ENCODE measurements around the gene MBNL2.
"Not testable (repeated sequence)": the region's sequence is repeated elsewhere in the genome, so short reads cannot be mapped to it uniquely, and the experiment has no call there.

The MBNL2 gene

DNA sequence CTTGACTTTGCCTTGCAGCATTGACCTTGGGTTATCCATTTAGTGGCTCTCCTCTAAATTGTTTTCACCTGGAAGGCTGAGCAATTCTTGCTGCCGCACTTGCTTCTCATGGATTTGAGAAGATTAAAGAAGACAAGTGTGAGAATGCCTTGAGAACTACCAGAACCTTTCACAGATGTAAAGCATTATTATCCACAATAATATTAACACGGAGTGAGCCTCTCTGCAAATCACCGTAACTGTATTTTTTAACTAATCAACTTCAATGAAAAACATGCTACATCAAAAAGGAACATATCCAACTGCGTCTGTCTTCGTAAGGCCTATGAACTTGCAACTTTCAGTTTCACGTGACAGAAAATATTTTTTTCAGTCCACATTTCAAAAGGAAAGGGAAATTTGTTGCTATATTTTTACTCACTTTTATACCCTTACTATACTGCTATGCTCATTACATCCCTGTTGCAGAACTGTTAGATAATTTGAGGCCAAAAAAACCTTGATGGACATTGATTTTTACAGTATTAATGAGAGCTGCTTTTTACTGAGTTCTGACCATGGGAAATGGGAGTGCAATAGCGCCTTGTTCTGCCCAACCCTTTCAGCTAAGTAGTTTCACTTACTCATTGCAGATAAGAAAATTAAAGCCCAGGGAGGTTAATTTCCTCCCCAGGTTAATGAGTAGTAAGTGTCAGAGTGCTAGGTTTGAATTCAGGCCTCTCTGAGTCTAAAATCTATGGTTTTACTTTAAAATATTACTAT is 118.0 kb downstream of the MBNL2 start:
- FAIRE-seq: peak; percentile 31
- no peak for DNase-seq (ENCODE audit: insufficient read length, low spot score)

DNA sequence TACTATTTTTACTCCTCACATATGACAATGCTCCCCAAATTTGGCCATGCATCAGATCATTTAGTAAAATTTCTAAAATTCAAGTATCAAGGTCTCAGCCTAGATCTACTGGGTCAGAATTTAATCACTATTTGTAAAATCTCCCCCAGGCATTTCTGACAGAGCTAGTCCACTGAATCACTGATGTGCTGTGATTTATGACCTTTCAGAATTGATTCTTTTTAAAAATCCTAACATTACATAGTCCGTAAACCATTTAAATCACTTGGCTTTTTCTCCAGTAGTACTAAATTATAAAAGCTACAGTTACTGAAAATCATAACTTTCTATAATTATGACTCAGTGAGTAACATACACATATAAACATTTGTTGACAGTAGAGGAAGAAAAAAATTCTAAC is 119.0 kb downstream of the MBNL2 start:
- DNase-seq (ENCODE audit: insufficient read length, low spot score): no peak
- FAIRE-seq: no peak

DNA sequence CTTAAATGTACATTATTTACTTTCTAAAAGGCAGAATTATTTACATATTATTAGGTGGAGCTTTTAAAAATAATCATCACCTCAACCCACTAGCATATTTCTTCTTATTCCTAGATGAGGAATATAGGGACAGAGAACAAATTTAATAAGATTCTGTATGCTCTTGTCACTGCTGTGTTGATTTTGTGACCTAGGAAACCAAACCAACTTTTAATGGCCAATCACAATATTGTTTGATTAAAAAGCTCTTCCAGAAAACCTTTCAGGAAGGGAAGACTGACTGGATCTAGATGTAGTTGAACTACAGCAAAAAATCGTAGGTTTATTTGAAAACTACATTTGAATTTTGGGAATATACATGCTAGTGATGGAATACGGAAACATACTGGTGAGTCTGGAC is 120.0 kb downstream of the MBNL2 start:
- FAIRE-seq (no peak), DNase-seq (ENCODE audit: insufficient read length, low spot score) (no peak)

DNA sequence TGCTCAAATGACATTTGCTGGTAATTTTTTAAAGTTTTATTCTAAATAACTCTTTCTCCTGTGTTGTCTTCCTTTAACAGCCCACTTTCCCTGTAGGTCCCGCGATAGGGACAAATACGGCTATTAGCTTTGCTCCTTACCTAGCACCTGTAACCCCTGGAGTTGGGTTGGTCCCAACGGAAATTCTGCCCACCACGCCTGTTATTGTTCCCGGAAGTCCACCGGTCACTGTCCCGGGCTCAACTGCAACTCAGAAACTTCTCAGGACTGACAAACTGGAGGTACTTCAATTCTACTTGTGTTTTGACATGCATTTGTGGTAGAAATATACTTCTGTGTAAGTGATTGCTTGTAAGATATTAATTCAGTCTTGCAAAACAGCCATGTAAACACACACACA is 120.8 kb downstream of the MBNL2 start:
- DNase-seq (ENCODE audit: insufficient read length, low spot score) (no peak), FAIRE-seq (no peak)

DNA sequence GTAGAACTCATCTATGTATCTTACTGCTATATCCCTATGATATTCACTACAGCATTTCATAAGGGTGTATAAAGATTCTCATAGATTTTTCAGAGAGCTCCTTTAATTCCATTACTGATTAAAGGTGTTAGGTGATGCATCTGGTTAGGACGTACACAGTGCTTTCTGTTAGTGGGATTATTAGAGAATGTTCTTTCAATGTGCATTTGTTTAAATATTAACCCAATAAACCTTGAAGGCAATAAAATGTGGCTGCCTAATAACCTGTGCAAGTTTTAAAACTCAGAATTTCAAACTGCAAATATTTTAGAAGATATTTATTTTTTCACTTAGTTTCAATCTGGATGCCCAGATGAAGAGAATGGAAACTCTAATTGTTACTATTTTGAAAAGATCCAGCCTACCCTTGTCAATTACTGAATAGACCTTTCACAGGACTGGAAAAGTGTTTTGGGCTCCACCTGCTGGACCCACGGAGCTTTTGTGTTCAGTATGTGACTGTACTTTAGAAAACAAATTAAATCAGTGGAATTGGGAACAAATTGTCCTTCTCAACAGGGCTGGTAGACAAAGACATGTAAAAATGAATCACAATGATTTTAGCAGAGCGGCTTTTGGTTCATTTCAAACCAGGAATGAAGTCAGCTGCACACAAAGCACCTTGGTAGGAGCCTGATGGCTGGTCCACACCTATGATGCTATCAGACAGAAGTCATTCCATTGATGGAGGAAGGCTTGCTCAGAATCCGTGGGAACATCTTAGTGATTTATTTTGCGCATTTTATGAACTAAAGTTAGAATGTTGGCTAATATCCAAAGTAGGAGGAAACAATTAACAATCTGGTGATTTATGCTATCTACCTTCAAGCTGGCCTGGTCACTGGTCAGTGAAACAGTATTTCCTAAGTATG is 122.4 kb downstream of the MBNL2 start:
- DNase-seq (ENCODE audit: insufficient read length, low spot score) (peak; percentile 32), FAIRE-seq (peak; percentile 93)

DNA sequence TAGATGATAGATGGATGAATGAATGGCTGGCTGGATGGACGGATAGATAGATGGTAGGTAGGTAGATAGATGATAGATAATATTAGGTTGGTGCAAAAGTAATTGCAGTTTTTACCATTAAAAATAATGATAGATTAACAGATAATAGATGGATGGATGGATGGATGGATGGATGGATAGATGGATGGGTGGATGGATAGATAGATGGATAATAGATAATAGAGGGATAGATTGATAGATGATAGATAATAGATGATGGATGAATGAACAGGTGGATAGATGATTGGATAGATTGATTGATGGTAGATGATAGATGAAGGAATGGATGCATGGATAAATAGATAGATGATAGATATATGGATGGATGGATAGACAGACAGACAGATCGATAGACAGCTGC is 124.0 kb downstream of the MBNL2 start:
- DNase-seq (ENCODE audit: insufficient read length, low spot score) (no peak), FAIRE-seq (no peak)

DNA sequence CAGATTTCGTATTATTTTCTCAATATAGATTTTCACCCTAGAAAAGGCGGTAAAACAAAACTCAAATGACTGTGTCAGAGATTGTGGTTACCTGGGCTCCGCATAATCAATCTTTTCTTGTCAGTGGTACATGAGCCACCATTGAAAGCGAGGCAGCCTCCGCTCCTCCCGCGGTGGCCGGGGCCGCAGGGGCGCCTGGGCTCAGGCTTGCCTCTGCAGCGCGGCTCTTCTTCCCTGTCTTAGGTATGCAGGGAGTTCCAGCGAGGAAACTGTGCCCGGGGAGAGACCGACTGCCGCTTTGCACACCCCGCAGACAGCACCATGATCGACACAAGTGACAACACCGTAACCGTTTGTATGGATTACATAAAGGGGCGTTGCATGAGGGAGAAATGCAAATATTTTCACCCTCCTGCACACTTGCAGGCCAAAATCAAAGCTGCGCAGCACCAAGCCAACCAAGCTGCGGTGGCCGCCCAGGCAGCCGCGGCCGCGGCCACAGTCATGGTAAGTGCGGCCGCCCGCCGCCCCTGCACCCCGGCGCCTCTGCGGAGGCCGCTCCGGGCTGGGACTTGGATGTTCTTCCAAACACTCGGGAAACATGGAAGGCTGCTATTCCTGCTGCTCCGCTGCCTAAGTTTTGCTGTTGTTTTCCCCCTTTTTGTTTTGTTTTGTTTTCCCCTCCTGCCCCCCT is 124.6 kb downstream of the MBNL2 start:
- FAIRE-seq: no peak
- no peak for DNase-seq (ENCODE audit: insufficient read length, low spot score)

DNA sequence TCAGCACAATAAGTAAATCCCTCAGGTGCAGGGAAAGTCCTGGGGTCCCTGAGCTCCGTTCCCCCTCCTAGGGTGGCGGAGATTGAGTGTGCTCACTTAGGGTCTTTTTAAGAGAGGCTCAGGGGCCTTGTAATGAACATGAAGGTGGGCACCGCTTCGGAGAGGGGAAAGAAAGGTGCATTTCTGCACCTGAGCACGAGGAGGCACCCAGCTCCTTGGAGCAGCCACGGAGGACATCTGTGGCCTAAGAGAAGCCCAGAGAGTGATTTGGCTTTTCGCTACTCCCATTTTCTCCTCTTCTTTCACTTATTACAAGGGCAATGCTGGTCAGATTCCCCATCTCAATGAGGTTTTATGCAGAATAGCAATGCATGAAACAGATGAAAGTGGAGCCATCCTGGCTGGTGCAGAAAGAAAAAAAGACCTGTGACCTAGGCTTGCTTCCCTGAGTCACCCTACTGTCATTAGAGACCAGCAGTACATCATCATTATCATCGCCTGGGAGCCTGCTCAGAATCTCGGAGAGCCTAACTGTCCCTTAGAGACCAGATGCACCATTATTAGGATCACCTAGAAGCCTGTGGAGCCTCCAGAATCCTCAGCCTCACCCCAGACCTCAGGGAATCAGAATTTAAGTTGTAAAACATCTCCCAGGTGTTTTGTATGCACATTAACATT is 125.3 kb downstream of the MBNL2 start:
- no peak for FAIRE-seq

DNA sequence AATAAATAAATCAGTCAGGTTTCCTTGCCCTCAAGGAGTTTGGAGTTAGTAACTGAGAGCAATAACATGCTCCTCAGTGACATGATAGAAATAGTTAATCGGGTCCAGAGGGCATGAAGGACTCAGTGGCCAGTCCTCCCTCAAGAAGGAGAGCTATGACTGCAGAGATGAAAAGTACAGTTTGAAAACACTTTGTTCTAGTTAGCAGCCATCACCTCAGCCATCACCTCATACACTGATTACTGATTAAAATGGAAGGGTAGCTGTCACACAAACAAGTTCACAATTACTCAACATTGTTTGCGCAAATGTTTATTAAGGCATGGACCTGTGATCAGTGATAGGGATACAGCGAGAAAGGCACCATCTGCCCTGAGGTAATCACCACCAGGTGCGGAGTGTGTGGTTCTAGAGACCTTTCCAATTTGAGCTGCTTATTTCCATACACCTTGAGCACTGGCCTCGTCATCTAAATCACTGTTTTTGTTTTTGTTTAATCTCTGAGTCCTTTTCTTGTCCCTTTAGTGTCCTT is 126.5 kb downstream of the MBNL2 start:
- DNase-seq (ENCODE audit: insufficient read length, low spot score) (no peak), FAIRE-seq (no peak)

More for the DNA sequence above, 125.3 kb downstream of the MBNL2 start:
- DNase-seq (ENCODE audit: insufficient read length, low spot score): no peak

DNA sequence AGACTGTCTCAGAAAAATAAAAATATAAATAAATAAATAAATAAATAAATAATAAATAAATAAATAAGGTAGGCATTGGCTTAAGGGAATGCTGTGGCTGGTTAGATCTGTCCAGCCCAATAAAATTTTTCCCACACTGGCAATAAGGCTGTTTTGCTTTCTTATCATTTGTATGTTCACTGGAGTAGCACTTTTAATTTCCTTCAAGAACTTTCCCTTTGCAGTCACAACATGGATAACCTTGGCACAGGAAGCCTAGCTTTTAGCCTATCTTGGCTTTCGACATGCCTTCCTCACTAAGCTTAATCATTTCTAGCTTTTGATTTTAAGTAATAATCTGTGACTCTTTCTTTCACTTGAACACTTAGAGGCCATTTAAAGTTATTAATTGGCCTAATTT is 129.9 kb downstream of the MBNL2 start:
- not testable (repeated sequence) for DNase-seq (ENCODE audit: insufficient read length, low spot score); FAIRE-seq

DNA sequence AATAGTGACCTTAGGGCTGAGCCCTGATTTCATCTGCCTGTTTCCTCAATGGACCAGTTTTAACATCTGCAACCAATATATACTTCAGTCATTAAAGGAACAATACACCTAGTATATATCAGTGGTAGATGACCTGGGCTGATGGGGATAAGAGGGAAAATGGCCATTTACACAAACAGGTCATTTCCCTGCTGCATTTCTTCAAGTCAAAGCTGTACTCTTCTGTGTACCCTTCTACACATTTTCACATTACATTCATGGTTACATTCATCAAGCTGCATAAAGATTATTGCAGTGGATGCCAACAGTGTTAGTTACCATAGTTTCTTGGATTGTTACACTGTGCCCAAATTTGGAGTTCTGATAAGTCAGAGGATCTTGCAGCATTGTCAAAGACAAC is 130.7 kb downstream of the MBNL2 start:
- DNase-seq (ENCODE audit: insufficient read length, low spot score) (no peak), FAIRE-seq (no peak)

DNA sequence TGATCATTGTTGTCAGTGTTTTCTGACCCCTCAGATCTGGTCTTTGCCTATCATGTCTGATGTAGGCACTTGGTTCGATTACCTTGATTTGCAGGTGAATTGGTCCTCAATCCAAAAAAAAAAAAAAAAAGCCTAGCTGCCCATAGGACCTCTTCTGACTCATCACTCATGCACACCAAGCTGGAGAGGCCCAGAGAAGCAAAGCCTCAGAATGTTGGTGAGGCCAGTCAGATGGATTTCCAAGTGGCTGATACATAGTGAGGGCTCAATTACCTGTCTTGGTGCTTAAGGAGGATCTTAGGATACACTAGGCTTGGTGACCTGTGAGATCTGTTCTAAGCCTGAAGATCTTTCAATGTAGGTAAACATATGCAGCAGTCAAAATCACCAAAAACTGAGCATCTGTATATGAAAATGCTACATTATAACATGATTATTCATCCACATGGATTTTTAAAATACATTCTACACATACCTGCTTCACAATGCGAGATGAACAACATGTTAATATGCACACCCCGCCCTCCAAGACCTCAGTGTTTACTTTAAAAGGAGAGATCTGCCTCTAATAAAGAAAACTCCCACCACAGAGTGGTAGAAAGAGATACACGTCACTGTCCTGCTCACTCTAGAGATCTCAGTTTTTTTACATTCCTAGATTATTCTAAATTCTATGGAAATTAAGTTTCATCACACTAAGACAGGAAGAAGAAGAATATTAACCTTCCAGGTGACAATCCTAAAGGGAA is 132.0 kb downstream of the MBNL2 start:
- FAIRE-seq: no peak
- no peak for DNase-seq (ENCODE audit: insufficient read length, low spot score)

DNA sequence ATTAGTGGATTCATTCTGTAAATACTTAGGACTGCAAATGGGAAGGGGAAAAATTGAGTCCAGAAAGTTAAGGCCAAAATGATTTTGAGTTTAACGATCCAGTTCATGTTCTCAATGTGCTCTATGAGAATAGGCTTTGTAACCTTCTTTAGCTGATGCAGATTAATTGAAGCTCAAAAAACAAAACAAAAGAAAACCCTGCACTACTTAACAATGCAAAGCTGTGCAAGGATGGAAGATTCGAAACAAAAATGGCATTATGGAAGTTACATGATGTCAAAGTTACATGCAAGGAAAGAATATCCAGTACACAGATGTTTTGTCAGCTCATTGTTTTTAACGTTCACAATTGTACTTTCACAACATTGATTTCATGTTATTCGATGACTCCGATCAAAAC is 132.7 kb downstream of the MBNL2 start:
- FAIRE-seq (peak; percentile 11), DNase-seq (ENCODE audit: insufficient read length, low spot score) (no peak)

DNA sequence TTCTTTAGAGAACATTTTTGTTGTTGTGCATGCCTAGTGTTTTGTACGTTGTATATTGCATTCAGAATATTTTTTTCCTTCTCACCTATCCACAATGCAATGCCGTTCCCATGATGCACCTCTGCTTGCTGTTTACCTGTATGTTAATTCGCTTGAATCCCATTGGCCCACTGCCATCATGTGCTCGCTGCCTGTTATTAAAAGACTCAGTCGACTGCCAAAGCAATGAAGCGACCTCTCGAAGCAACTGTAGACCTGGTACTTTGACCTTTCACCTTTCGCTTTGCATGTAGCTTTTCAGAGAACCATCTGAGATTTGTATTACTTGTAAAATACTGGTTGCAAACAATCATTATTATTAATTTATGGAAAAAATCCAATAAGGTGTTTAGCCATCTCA is 134.5 kb downstream of the MBNL2 start:
- DNase-seq (ENCODE audit: insufficient read length, low spot score): no peak
- FAIRE-seq: no peak

DNA sequence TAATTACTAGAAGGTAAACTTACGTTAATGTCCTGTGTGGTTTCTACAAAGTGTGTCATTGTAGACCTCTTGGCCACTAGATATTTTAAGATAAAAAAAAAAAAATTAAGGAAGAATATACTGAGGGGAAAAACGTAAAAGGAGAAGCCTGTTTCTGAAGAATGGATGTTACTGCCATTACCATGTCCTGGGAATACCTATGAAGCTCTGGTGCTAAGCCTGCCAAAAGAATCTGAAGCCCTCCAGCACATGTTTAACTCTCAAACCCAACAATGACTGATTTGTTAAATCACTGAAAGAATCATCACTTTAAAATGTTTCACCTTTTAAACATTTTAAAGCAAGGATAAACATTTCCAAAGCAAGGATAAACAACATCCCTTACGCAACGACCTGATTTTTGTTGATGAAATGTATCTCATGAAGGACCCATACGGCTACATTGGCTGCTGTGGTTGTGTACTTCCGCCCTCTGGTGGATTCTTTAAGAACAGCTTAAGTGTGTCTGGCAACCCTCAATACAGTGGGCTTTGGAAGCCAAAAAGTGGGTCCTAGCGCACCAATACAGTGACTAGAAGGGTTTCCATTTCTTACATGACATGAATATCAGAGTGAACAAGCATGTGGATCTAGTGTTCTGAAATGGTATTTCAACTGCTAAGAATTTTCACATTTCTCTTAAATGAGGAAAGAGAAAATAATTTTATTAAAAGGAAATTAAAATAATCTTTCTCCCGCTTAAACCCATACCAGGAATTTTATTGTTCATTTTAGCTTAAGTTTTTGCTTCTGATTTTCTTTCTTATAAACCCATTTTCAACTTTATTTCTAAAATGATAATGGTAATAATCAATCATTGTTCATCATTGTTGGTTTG is 137.3 kb downstream of the MBNL2 start:
- peak; percentile 30 for DNase-seq (ENCODE audit: insufficient read length, low spot score)
- peak; percentile 92 for FAIRE-seq

DNA sequence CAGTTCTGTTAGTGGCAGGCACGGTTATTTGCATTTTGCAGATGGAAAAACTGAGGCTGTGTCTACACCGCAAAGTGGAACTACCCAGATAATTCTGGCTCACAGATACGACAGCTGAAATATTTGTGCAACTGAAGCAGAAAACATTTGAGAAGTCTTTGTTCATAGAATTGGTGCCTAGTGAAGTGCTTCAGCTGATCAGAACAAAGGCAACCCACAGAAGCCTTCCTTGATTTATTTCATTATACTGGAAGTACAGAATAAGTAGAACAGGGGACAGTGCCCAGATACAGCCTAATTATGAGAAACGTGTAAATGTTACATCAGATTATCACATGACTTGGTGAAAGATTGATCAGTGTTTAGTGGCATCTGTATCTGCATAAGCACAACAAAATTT is 138.5 kb downstream of the MBNL2 start:
- FAIRE-seq (no peak), DNase-seq (ENCODE audit: insufficient read length, low spot score) (no peak)

DNA sequence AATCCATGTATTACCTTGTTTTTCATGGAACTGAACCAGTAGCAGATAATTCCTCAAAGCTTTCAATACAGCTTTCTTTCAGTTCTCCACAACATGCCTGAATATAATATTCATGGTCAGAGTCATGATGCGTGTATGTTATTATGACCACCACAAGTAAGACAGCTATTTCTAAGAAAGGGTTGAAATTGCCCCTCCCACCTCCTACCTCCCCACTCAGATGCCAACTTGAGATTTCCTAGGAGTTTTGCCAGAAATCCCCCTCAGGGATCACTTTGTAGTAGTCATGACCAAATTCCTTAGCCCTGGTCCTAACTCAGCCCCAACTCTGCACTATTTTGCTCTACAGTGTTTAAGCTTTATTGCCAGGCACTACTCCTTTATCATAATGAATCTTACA is 141.9 kb downstream of the MBNL2 start:
- DNase-seq (ENCODE audit: insufficient read length, low spot score): no peak
- FAIRE-seq: no peak

DNA sequence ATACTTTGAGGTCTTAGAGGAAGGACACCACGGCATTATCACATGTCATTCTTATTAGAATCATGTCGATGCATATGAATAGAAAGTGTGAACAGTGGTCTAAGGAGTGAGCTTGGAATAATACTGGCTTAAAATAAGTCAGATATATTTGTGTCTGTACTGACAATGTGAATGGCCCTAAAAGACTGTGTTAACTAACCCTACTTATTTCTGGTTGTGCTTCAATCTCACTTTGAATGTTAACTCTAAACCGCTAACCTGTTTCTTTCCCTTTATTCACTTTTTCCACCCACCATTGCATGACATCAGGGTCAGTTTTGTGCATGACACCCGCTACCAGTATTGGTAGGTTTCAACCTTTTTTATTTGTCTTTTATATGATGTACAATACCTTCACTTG is 142.7 kb downstream of the MBNL2 start:
- no peak for DNase-seq (ENCODE audit: insufficient read length, low spot score)
- FAIRE-seq: no peak

DNA sequence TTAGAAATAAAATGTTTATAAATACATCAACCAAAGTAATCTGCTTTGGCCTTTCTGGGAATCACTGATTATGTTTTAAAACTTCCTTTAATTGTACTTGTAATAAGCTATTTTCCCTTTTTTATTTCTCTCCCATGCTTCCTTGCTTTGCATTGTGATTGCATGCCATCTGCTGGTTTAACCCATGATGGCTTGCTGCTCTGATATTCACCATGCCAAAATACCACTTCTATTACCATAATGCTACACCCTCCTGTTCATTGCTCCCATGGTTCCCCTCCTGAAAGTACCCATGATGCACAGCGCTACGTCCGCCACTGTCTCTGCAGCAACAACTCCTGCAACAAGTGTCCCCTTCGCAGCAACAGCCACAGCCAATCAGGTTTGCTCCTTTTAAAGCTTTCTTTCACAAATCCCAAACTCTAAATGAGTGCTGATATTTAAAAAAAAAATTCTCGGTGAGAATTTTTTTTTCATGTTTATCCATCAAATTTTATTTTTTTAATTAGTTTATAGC is 144.1 kb downstream of the MBNL2 start:
- FAIRE-seq: no peak
- DNase-seq (ENCODE audit: insufficient read length, low spot score): no peak

All from GM19239 (cell line).